HG03064 (cell line): ENCODE measurements around the gene UBN1.
"Not testable (repeated sequence)": the region's sequence is repeated elsewhere in the genome, so short reads cannot be mapped to it uniquely, and the experiment has no call there.

ENCODE experiments used
- ATAC-seq: cut with Tn5 transposase; IDR thresholded peaks from one replicate; pipeline ENCODE4 v1.9.1; 2021; ENCODE audit warnings: low read depth; ENCODE audit not compliant: unreplicated experiment

UBN1 gene

GRCh38 chr16:4925791-4926190 is 78.5 kb downstream of the UBN1 start:
- no peak for ATAC-seq

GRCh38 chr16:4926928-4927327 is 79.6 kb downstream of the UBN1 start:
- ATAC-seq: no peak

- no peak for ATAC-seq
Measured at GRCh38 chr16:4927661-4928060, 80.4 kb downstream of the UBN1 start.

GRCh38 chr16:4928227-4928626 is 80.9 kb downstream of the UBN1 start:
- ATAC-seq: no peak

GRCh38 chr16:4929619-4930018 is 82.3 kb downstream of the UBN1 start:
- ATAC-seq: not testable (repeated sequence)

- no peak for ATAC-seq
Measured at GRCh38 chr16:4931381-4931780, 84.1 kb downstream of the UBN1 start.
